ENCODE results near the gene DPY19L2.

The DPY19L2 gene

DNA sequence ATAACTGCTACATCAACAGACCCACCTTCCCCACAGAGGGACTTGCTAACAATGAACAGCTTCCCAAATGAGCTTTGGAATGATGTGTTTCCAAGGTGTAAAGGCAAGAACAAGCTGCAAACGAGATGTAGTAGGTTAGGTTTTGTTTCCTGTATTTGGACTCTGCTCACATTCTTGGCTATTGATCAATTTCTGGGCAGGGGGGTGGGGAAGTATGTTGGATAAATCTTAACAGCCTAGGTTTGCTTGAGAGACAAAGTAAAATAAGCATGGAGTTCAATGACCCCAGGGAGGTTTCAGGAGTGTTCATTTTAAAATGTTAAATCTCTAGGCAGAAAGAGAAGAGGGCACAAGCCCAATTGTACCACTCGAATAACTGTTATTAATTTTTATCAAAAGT, 146.6 kb downstream of the DPY19L2 start:
- DNase-seq: no peak

Data from NCI-H1105 (cell line).